Glomerular endothelial cell (primary cell): Measurements from ENCODE around the gene LMO1. TPM values are rescaled to one million over a fixed set of nuclear protein-coding genes. Genes with fewer than 3 reads are reported as not detected.

Source experiments
- DNase-seq: peaks from one replicate; pipeline ENCODE4 v3.0.0-alpha.2; 2011; ENCODE audit warnings: low read depth, low spot score; ENCODE audit errors: extremely low read depth
- total RNA-seq: library from RNA; depleted of rRNA; stranded (reverse); fragments of >200 nt; gene quantifications from 2 replicates; pipeline ENCODE4 v1.2.3, GENCODE V29; 2015

LMO1 gene
- total RNA-seq, 1 donor from 2014 or later, result 0.76 TPM

GRCh38 chr11:8250434-8250833 is 13.2 kb downstream of the LMO1 start:
- no peak for DNase-seq

- DNase-seq, result no peak
These were observed 14.2 kb downstream of the LMO1 start for GRCh38 chr11:8249482-8249881.

GRCh38 chr11:8248786-8249185 is 14.9 kb downstream of the LMO1 start:
- DNase-seq, result no peak

- no peak for DNase-seq
These were observed 16.4 kb downstream of the LMO1 start for GRCh38 chr11:8247312-8247711.

GRCh38 chr11:8243458-8243857 is 20.2 kb downstream of the LMO1 start:
- no peak for DNase-seq

GRCh38 chr11:8242499-8243280 is 21.0 kb downstream of the LMO1 start:
- no peak for DNase-seq

GRCh38 chr11:8242118-8242475 is 21.6 kb downstream of the LMO1 start:
- no peak for DNase-seq

- no peak for DNase-seq
These were observed 22.1 kb downstream of the LMO1 start for GRCh38 chr11:8241373-8242117.

GRCh38 chr11:8239536-8240228 is 24.0 kb downstream of the LMO1 start:
- DNase-seq, result no peak

GRCh38 chr11:8239040-8239439 is 24.6 kb downstream of the LMO1 start:
- DNase-seq, result no peak

- DNase-seq, result no peak
These were observed 26.2 kb downstream of the LMO1 start for GRCh38 chr11:8237453-8237852.

GRCh38 chr11:8235925-8236324 is 27.8 kb downstream of the LMO1 start:
- DNase-seq, result no peak

GRCh38 chr11:8234910-8235309 is 28.8 kb downstream of the LMO1 start:
- no peak for DNase-seq

- DNase-seq, result no peak
These were observed 29.3 kb downstream of the LMO1 start for GRCh38 chr11:8234425-8234821.

GRCh38 chr11:8233691-8234424 is 29.8 kb downstream of the LMO1 start:
- DNase-seq, result no peak

- no peak for DNase-seq
These were observed 30.6 kb downstream of the LMO1 start for GRCh38 chr11:8232849-8233606.

GRCh38 chr11:8232414-8232813 is 31.3 kb downstream of the LMO1 start:
- DNase-seq, result no peak

- DNase-seq, result no peak
These were observed 31.7 kb downstream of the LMO1 start for GRCh38 chr11:8231979-8232378.

GRCh38 chr11:8230921-8231847 is 32.5 kb downstream of the LMO1 start:
- DNase-seq, result no peak
